Mesothelial cell of epicardium (in vitro differentiated cells): Measurements from ENCODE around the gene SPATC1L. TPM values are rescaled to one million over a fixed set of nuclear protein-coding genes. Genes with fewer than 3 reads are reported as not detected.

ENCODE experiments used
- DNase-seq, 2 experiments: peaks; one replicate each; pipeline ENCODE4 v3.0.0; 2021; ENCODE audit warnings: low spot score in 2 of 2; ENCODE audit not compliant: unreplicated experiment in 2 of 2
- H3K27ac Mint-ChIP-seq: 2 replicates; pipeline ENCODE4 v1.8.0; 2021; ENCODE audit warnings: mixed read lengths
- H3K27me3 Mint-ChIP-seq: 2 replicates; pipeline ENCODE4 v1.8.0; 2021; ENCODE audit warnings: low read depth, mixed read lengths
- H3K36me3 Mint-ChIP-seq: 2 replicates; pipeline ENCODE4 v1.8.0; 2021; ENCODE audit warnings: mixed read lengths
- H3K4me1 Mint-ChIP-seq: 2 replicates; pipeline ENCODE4 v1.8.0; 2021; ENCODE audit warnings: mixed read lengths
- H3K4me3 Mint-ChIP-seq: 2 replicates; pipeline ENCODE4 v1.8.0; 2021; ENCODE audit warnings: mild to moderate bottlenecking, moderate library complexity, mixed read lengths
- H3K9me3 Mint-ChIP-seq: 2 replicates; pipeline ENCODE4 v1.8.0; 2021; ENCODE audit warnings: mixed read lengths
- total RNA-seq: library from RNA; stranded (reverse); gene quantifications from 3 replicates; pipeline ENCODE4 v1.2.1, GENCODE V29; 2021
- TF ChIP-seq, protein P1 (sequence below): fragments of 200-600 bp; sonication (generic); IDR thresholded peaks from one replicate; pipeline ENCODE4 v1.5.0; 2021; ENCODE audit warnings: antibody characterized with exemption; ENCODE audit not compliant: unreplicated experiment

Gene SPATC1L
- total RNA-seq, 1 donor from 2014 or later, result 28.1 TPM

GRCh38 chr21:46116776-46117585, 67.3 kb downstream of the SPATC1L start:
- H3K27ac Mint-ChIP-seq, result no peak overlapping the region
- H3K27me3 Mint-ChIP-seq, result no peaks in the 10 kb centered on the region
- no peaks in the 10 kb centered on the region for H3K9me3 Mint-ChIP-seq
- peaks cover 15% of the 10 kb centered on the region for H3K36me3 Mint-ChIP-seq
- TF ChIP-seq, protein P1, sequence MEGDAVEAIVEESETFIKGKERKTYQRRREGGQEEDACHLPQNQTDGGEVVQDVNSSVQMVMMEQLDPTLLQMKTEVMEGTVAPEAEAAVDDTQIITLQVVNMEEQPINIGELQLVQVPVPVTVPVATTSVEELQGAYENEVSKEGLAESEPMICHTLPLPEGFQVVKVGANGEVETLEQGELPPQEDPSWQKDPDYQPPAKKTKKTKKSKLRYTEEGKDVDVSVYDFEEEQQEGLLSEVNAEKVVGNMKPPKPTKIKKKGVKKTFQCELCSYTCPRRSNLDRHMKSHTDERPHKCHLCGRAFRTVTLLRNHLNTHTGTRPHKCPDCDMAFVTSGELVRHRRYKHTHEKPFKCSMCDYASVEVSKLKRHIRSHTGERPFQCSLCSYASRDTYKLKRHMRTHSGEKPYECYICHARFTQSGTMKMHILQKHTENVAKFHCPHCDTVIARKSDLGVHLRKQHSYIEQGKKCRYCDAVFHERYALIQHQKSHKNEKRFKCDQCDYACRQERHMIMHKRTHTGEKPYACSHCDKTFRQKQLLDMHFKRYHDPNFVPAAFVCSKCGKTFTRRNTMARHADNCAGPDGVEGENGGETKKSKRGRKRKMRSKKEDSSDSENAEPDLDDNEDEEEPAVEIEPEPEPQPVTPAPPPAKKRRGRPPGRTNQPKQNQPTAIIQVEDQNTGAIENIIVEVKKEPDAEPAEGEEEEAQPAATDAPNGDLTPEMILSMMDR, result no peak
- H3K4me1 Mint-ChIP-seq, result no peaks in the 10 kb centered on the region
- H3K4me3 Mint-ChIP-seq, result no peak overlapping the region
- peak; percentile 3 to 36 for DNase-seq

DNA sequence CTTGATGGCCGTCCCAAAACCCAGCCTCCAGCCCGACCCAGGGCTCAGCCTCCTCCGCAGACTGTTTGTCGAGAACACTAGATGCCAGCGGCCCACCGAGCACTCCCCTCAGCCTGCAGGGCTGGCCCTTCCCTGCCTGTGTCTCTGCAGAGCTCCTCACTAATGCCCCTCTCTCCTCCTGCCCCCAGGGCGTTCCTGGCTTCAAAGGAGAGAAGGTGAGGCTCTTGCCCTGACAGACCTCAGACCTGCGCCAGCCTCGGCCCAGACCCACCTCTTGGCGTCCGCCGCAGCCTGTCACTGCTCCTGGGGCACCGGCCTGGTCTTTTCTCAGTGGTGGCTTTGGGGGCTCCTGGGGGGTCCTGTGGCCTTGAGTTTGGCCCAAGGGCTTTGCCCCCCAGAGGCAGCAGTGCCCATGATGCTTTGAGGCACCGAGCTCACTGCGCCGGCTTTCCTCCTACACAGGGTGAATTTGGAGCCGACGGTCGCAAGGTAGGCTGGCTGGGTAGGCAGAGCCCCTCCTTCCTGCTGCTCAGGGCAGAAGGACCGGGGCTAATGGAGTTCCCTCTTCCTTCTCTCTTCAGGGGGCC, 68.0 kb downstream of the SPATC1L start:
- Mint-ChIP-seq H3K4me1 (no peaks in the 10 kb centered on the region), H3K27me3 (no peaks in the 10 kb centered on the region), H3K36me3 (peaks cover 14% of the 10 kb centered on the region), H3K27ac (no peak overlapping the region), H3K4me3 (no peak overlapping the region), H3K9me3 (no peaks in the 10 kb centered on the region)
- TF ChIP-seq, protein P1, result no peak
- DNase-seq, result peak; percentile 11 to 37

DNA sequence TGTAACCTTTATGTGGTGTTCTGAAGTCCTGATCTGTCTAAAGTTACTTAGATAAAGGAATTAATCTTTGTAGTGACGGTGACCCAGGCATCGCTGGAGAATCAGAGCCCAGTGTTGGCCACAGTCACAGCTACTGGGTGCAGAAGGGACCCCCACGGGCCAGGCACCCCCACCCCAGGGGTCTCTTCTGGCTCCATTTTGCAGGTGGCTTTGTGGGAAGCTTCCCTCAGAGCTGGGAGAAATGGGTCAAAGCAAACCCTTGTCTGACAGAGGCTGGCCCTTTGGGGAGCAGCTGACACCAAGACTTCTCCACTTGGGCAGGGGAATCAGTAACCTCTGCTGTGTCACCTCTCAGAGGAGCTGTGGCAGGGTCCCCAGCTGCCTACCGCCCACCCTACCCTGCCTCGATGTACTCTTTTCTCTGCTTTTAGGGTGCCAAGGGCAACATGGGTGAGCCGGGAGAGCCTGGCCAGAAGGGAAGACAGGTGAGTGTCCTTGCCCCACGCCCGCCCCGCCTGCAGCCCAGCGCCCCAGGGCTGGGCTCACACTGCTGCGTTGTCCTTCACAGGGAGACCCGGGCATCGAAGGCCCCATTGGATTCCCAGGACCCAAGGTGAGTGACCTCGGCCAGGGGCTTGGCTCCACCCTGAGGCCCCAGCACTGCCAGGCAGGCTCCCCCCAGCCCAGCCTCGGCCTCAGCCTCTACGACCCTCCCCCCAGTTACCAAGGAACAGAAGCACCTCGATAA, 68.6 kb downstream of the SPATC1L start:
- TF ChIP-seq, protein P1, result no peak
- Mint-ChIP-seq H3K36me3 (peaks cover 14% of the 10 kb centered on the region), H3K9me3 (no peaks in the 10 kb centered on the region), H3K4me3 (no peak overlapping the region), H3K4me1 (no peaks in the 10 kb centered on the region), H3K27me3 (no peaks in the 10 kb centered on the region), H3K27ac (no peak overlapping the region)
- DNase-seq, result peak; percentile 19 to 29

DNA sequence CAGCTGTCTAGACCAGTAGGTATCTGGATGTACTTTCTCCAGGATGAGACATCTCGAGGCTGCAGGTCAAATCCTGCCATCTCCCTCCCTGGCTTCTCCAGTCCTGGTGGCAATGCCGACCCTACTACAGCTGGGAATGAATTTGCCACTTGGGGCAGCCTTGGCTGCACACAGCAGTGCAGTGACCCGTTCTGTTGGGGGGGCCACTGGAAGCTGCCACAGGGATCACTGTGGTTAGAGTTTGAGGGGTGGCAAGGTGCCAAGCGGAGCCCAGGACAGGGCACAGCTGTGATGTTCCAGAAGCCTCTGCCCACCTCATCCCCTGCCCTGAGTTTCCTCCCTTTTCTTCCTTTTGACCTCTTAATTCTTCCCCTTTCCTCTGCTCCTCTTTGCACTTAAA, 69.3 kb downstream of the SPATC1L start:
- peaks cover 14% of the 10 kb centered on the region for H3K36me3 Mint-ChIP-seq
- H3K27me3 Mint-ChIP-seq, result no peaks in the 10 kb centered on the region
- DNase-seq, result peak in 1 of 2 experiments; percentile 19
- TF ChIP-seq, protein P1, result no peak
- H3K27ac Mint-ChIP-seq, result no peak overlapping the region
- no peaks in the 10 kb centered on the region for H3K9me3 Mint-ChIP-seq
- no peak overlapping the region for H3K4me3 Mint-ChIP-seq
- H3K4me1 Mint-ChIP-seq, result no peaks in the 10 kb centered on the region

- Mint-ChIP-seq H3K27me3 (no peaks in the 10 kb centered on the region), H3K27ac (no peak overlapping the region), H3K4me3 (no peak overlapping the region), H3K36me3 (peaks cover 14% of the 10 kb centered on the region), H3K4me1 (no peaks in the 10 kb centered on the region), H3K9me3 (no peaks in the 10 kb centered on the region)
- peak; percentile 15 to 31 for DNase-seq
- TF ChIP-seq, protein P1, result no peak
Observed at GRCh38 chr21:46113497-46114176, 70.6 kb downstream of the SPATC1L start.
